ENCODE results near the gene RABEP1. TPM values are rescaled to one million over a fixed set of nuclear protein-coding genes. Genes with fewer than 3 reads are reported as not detected.

RABEP1 gene
- total and polyA plus RNA-seq, 2 experiments from 2014 or later: 37.0 to 88.1 TPM

DNA sequence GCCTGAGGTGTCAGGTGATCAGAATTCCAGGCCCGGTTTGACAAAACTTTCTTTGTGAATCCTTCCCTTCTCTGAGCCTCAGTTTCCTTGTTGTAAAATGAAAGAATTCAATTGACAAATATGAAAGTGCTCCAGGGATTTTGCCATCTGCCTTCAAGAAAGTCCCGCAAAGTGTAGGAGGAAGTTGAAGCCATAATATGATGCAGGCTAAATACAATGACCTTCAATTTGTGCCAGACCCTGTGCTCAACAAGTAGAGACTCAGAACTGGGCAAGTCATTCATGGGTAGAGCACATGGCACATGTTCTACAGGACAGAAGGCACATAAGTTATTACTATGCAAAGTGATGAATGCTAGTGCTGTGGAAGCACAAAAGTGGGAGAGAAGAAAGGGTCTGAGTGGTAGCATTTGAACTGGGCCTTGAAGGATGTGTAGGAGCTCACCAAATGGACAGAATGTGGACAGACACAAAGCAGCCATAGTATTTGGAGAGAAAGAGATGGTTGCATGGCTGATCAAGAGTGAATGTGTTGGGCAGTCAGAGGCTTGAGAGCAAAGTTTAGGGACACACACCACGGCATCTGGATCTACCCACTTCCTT is 45.0 kb upstream of the RABEP1 start:
- Histone ChIP-seq H2AFZ (no peak overlapping the region), H3K4me1 (ENCODE audit: insufficient read depth) (no peaks in the 10 kb centered on the region), H3K36me3 (ENCODE audit: insufficient read depth) (no peaks in the 10 kb centered on the region), H3K9me2 (ENCODE audit: insufficient read depth) (no peaks in the 10 kb centered on the region), H3K4me3 (no peak overlapping the region), H3K27me3 (ENCODE audit: insufficient read depth) (no peaks in the 10 kb centered on the region), H3K79me2 (replicated peaks; ENCODE audit: insufficient read depth) (no peaks in the 10 kb centered on the region), H4K20me1 (replicated peaks; ENCODE audit: insufficient read depth) (no peaks in the 10 kb centered on the region), H3K4me2 (no peak overlapping the region), H3K27ac (ENCODE audit: low read depth) (no peak overlapping the region), H3F3A (replicated peaks; ENCODE audit: low read depth) (no peaks in the 10 kb centered on the region)
- H3K27me3 Mint-ChIP-seq (ENCODE audit: insufficient read depth, low read depth, poor library complexity): peaks cover 4% of the 10 kb centered on the region
- H3K4me1 Mint-ChIP-seq: no peaks in the 10 kb centered on the region
- no peaks in the 10 kb centered on the region for H3K36me3 Mint-ChIP-seq (ENCODE audit: low read depth)
- no peak overlapping the region; the same call in 2 of the 3 replicates for H3K4me3 Mint-ChIP-seq
- ATAC-seq: no peak
- TF ChIP-seq ZNF114 (CRISPR knock-in tag; IDR thresholded peaks at IDR 0.05): no peak
- TF ChIP-seq, protein P1, sequence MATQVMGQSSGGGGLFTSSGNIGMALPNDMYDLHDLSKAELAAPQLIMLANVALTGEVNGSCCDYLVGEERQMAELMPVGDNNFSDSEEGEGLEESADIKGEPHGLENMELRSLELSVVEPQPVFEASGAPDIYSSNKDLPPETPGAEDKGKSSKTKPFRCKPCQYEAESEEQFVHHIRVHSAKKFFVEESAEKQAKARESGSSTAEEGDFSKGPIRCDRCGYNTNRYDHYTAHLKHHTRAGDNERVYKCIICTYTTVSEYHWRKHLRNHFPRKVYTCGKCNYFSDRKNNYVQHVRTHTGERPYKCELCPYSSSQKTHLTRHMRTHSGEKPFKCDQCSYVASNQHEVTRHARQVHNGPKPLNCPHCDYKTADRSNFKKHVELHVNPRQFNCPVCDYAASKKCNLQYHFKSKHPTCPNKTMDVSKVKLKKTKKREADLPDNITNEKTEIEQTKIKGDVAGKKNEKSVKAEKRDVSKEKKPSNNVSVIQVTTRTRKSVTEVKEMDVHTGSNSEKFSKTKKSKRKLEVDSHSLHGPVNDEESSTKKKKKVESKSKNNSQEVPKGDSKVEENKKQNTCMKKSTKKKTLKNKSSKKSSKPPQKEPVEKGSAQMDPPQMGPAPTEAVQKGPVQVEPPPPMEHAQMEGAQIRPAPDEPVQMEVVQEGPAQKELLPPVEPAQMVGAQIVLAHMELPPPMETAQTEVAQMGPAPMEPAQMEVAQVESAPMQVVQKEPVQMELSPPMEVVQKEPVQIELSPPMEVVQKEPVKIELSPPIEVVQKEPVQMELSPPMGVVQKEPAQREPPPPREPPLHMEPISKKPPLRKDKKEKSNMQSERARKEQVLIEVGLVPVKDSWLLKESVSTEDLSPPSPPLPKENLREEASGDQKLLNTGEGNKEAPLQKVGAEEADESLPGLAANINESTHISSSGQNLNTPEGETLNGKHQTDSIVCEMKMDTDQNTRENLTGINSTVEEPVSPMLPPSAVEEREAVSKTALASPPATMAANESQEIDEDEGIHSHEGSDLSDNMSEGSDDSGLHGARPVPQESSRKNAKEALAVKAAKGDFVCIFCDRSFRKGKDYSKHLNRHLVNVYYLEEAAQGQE (IDR thresholded peaks at IDR 0.05; ENCODE audit: unreplicated experiment): no peak
- TF ChIP-seq, protein P2, sequence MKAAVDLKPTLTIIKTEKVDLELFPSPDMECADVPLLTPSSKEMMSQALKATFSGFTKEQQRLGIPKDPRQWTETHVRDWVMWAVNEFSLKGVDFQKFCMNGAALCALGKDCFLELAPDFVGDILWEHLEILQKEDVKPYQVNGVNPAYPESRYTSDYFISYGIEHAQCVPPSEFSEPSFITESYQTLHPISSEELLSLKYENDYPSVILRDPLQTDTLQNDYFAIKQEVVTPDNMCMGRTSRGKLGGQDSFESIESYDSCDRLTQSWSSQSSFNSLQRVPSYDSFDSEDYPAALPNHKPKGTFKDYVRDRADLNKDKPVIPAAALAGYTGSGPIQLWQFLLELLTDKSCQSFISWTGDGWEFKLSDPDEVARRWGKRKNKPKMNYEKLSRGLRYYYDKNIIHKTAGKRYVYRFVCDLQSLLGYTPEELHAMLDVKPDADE (IDR thresholded peaks at IDR 0.05): no peak
- TF ChIP-seq EZH2 (IDR thresholded peaks at IDR 0.05; ENCODE audit: low read depth, unreplicated experiment): no peak
- no peak for TF ChIP-seq NANOG (IDR thresholded peaks at IDR 0.05; ENCODE audit: borderline replicate concordance)
- TF ChIP-seq EZH2phosphoT487 (IDR thresholded peaks at IDR 0.05; ENCODE audit: unreplicated experiment): no peak
- no peak for TF ChIP-seq ZNF331 (CRISPR knock-in tag; IDR thresholded peaks at IDR 0.05; ENCODE audit: low read depth)
- TF ChIP-seq, protein P3, sequence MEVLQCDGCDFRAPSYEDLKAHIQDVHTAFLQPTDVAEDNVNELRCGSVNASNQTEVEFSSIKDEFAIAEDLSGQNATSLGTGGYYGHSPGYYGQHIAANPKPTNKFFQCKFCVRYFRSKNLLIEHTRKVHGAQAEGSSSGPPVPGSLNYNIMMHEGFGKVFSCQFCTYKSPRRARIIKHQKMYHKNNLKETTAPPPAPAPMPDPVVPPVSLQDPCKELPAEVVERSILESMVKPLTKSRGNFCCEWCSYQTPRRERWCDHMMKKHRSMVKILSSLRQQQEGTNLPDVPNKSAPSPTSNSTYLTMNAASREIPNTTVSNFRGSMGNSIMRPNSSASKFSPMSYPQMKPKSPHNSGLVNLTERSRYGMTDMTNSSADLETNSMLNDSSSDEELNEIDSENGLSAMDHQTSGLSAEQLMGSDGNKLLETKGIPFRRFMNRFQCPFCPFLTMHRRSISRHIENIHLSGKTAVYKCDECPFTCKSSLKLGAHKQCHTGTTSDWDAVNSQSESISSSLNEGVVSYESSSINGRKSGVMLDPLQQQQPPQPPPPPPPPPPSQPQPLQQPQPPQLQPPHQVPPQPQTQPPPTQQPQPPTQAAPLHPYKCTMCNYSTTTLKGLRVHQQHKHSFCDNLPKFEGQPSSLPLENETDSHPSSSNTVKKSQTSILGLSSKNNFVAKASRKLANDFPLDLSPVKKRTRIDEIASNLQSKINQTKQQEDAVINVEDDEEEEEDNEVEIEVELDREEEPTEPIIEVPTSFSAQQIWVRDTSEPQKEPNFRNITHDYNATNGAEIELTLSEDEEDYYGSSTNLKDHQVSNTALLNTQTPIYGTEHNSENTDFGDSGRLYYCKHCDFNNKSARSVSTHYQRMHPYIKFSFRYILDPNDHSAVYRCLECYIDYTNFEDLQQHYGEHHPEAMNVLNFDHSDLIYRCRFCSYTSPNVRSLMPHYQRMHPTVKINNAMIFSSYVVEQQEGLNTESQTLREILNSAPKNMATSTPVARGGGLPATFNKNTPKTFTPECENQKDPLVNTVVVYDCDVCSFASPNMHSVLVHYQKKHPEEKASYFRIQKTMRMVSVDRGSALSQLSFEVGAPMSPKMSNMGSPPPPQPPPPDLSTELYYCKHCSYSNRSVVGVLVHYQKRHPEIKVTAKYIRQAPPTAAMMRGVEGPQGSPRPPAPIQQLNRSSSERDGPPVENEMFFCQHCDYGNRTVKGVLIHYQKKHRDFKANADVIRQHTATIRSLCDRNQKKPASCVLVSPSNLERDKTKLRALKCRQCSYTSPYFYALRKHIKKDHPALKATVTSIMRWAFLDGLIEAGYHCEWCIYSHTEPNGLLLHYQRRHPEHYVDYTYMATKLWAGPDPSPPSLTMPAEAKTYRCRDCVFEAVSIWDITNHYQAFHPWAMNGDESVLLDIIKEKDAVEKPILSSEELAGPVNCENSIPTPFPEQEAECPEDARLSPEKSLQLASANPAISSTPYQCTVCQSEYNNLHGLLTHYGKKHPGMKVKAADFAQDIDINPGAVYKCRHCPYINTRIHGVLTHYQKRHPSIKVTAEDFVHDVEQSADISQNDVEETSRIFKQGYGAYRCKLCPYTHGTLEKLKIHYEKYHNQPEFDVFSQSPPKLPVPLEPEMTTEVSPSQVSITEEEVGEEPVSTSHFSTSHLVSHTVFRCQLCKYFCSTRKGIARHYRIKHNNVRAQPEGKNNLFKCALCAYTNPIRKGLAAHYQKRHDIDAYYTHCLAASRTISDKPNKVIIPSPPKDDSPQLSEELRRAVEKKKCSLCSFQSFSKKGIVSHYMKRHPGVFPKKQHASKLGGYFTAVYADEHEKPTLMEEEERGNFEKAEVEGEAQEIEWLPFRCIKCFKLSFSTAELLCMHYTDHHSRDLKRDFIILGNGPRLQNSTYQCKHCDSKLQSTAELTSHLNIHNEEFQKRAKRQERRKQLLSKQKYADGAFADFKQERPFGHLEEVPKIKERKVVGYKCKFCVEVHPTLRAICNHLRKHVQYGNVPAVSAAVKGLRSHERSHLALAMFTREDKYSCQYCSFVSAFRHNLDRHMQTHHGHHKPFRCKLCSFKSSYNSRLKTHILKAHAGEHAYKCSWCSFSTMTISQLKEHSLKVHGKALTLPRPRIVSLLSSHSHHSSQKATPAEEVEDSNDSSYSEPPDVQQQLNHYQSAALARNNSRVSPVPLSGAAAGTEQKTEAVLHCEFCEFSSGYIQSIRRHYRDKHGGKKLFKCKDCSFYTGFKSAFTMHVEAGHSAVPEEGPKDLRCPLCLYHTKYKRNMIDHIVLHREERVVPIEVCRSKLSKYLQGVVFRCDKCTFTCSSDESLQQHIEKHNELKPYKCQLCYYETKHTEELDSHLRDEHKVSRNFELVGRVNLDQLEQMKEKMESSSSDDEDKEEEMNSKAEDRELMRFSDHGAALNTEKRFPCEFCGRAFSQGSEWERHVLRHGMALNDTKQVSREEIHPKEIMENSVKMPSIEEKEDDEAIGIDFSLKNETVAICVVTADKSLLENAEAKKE (CRISPR knock-in tag; IDR thresholded peaks at IDR 0.05): no peak
- no peak for TF ChIP-seq STAT1 (IDR thresholded peaks at IDR 0.05; ENCODE audit: unreplicated experiment)
- TF ChIP-seq, protein P4, sequence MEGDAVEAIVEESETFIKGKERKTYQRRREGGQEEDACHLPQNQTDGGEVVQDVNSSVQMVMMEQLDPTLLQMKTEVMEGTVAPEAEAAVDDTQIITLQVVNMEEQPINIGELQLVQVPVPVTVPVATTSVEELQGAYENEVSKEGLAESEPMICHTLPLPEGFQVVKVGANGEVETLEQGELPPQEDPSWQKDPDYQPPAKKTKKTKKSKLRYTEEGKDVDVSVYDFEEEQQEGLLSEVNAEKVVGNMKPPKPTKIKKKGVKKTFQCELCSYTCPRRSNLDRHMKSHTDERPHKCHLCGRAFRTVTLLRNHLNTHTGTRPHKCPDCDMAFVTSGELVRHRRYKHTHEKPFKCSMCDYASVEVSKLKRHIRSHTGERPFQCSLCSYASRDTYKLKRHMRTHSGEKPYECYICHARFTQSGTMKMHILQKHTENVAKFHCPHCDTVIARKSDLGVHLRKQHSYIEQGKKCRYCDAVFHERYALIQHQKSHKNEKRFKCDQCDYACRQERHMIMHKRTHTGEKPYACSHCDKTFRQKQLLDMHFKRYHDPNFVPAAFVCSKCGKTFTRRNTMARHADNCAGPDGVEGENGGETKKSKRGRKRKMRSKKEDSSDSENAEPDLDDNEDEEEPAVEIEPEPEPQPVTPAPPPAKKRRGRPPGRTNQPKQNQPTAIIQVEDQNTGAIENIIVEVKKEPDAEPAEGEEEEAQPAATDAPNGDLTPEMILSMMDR (conservative IDR thresholded peaks at IDR 0.05; ENCODE audit: low read depth in 2 of 2): no peak
- no peak for TF ChIP-seq JUNB (IDR thresholded peaks at IDR 0.05; ENCODE audit: unreplicated experiment)
- TF ChIP-seq CREB1 (CRISPR knock-in tag; IDR thresholded peaks at IDR 0.05; ENCODE audit: low read depth): no peak
- no peak for TF ChIP-seq POLR2AphosphoS5 (IDR thresholded peaks at IDR 0.05; ENCODE audit: low read depth)
- no peak for DNase-seq (ENCODE audit: low spot score)
- H3K27ac Mint-ChIP-seq: no peak overlapping the region
- H3K9me3 Mint-ChIP-seq: no peaks in the 10 kb centered on the region; the same call in 2 of the 3 replicates

All from GM23338 (cell line).